HG03571 (cell line): ENCODE results near the gene CEP70.
A peak's percentile ranks its signal among the peaks of the same experiment; 100 is the strongest.
"Not testable (repeated sequence)": the region's sequence is repeated elsewhere in the genome, so short reads cannot be mapped to it uniquely, and the experiment has no call there.

Experiments
- ATAC-seq: cut with Tn5 transposase; IDR thresholded peaks from one replicate; pipeline ENCODE4 v1.9.1; 2021; ENCODE audit not compliant: unreplicated experiment

The CEP70 gene

DNA sequence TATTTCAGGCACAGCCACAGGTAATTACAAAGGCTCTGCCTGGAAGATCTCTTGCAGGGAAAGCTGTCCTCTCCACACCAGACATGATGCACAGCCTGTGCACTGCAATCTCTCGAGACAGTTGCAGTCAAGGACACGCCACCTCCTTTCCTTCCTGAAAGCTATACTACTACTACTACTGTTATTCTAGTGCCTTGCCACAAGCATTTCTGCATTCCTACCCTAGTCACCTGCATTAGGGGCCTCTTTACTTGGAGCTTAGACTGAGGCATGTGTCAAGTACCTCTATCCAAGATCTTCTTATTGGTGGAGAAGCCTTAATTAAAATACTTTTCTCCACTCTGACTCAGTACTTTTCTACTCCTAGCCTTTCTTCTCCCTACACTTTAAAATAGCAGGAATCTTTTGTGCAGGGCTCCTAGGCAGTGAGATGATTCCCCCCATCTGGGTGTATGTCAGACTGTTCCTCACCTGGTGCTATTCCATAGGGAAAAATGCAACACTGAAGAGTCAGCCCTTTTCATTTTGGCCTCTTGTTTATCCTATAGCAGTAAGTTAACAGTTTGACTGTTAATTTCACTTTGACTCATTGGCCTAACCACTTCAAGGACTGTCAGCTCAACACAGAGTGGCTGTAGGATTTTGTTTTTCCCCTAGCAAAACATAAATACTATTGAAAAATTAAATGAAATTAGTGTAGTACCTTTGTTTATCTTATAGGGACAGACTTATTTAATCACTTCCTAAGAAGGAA is 80.8 kb downstream of the CEP70 start:
- ATAC-seq = peak; percentile 78

DNA sequence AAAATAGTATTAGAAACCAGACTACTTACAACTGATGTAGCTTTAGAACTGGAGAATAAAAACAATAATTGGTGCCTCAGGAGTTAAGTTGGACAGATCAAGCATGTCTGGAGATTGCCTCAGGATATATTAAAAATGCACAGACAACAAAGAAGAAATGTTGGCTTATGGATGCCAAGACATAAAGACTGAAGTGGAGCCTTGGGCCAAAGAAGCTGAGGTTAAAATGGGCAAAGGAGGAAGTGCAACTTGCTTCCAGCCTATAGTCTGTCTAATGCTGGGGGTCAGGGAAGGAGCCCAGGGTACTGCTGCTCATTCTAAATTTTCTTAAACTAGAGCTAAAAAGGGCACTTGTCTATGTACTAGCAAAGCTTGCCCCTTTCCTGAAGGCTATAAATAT is 82.1 kb downstream of the CEP70 start:
- no peak for ATAC-seq

GRCh38 chr3:138509586-138509985 is 84.5 kb downstream of the CEP70 start:
- ATAC-seq = no peak

- ATAC-seq = no peak
Measured at GRCh38 chr3:138507524-138507923, 86.5 kb downstream of the CEP70 start.

GRCh38 chr3:138498991-138499390 is 95.1 kb downstream of the CEP70 start:
- no peak for ATAC-seq

DNA sequence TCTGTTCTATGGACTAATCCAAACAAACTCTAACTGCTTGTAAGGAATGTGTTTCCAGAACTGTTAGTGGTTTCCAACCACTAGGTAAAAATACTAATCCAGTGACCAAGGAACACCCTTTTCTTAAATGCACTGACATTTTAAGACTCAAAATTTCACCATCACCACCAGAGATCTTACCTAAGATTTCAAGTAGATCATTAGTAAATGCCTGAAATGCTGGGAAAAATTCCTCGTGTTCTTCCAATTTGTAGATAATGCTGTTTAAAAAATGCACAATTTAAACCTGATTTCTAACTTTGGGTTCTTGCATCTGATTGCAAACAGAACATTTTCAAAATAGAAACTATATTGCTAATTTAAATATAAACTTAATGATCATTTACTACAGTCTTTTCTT is 96.2 kb downstream of the CEP70 start:
- no peak for ATAC-seq

GRCh38 chr3:138497021-138497420 is 97.0 kb downstream of the CEP70 start:
- ATAC-seq = no peak

GRCh38 chr3:138496436-138496835 is 97.6 kb downstream of the CEP70 start:
- ATAC-seq = no peak

- ATAC-seq = not testable (repeated sequence)
Measured at GRCh38 chr3:138495638-138496037, 98.4 kb downstream of the CEP70 start.

GRCh38 chr3:138494607-138494929 is 99.5 kb downstream of the CEP70 start:
- ATAC-seq = no peak

DNA sequence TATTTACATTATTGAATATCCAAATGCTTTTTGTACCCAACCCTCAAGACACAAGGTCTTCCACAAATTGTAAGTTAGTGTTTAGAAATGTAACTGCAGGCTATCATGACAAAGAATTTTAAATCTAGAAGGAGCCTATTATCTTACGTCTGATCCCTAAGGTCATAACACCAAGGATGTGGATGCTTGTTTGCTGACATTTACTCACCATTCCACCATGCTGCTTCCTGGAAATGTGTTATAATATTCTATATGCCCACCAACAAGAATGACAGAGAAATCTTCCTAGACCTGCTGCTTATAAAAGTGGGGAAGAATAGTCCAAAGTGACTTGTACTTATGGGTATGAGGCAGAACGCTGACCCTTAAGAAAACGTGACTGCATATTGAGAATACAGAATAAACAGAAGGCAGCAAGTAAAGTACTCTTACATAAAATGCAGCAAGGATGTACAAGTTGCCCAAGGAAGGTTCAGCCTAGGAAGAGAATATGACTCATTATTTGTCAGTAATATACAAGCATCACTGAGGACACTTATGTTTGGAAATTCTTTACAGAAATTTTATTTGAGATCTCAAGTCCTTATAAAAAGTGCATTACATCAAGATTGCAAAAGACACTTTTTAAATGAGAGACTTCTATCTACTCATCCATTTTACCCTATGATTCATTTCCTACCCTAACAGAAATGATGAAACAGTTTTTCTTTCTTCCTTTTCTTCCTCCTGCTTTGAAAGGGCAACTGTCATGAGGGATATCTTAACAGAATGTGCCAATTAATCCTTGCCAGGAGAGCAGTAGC is 100.1 kb downstream of the CEP70 start:
- ATAC-seq = no peak

DNA sequence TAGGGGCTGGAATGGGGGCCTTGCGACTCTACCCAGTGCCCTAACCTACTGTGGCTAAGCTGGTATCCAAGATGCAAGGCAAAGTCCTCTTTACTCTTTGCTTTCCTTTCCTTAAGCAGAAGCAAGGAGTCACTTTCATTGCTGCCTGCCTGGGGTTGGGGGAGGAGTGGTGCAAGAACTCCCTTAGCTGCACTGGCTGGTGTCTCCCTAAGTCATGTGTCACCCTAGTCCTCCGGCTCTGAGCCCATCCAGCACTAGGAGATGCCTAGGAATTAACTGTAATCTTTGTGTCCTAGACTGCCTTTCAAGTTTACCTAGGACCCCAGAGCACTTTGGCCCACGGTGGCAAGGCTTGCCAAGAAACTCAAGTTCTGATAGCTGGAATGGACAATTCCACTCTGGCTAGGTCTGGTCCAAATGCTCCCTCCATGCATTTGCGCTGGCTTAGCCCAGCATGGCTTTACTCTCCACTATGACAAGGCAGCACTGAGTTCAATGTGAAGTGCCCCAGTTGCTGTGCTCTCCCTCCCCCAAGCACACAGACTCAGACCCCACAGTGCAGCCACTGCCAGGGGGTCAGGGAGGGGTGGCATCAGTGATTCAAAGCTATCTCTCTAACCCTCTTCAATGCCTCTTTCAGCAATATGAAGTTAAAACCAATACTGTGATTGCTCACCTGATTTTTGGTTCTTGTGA is 100.9 kb downstream of the CEP70 start:
- no peak for ATAC-seq

GRCh38 chr3:138491971-138492370 is 102.1 kb downstream of the CEP70 start:
- no peak for ATAC-seq

- not testable (repeated sequence) for ATAC-seq
Measured at GRCh38 chr3:138486580-138486979, 107.5 kb downstream of the CEP70 start.

GRCh38 chr3:138484672-138485071 is 109.4 kb downstream of the CEP70 start:
- ATAC-seq = not testable (repeated sequence)

- no peak for ATAC-seq
Measured at GRCh38 chr3:138479438-138479863, 114.6 kb downstream of the CEP70 start.

- ATAC-seq = no peak
Measured at GRCh38 chr3:138477801-138478200, 116.3 kb downstream of the CEP70 start.

GRCh38 chr3:138477120-138477519 is 116.9 kb downstream of the CEP70 start:
- no peak for ATAC-seq

- no peak for ATAC-seq
Measured at GRCh38 chr3:138476526-138476925, 117.5 kb downstream of the CEP70 start.

DNA sequence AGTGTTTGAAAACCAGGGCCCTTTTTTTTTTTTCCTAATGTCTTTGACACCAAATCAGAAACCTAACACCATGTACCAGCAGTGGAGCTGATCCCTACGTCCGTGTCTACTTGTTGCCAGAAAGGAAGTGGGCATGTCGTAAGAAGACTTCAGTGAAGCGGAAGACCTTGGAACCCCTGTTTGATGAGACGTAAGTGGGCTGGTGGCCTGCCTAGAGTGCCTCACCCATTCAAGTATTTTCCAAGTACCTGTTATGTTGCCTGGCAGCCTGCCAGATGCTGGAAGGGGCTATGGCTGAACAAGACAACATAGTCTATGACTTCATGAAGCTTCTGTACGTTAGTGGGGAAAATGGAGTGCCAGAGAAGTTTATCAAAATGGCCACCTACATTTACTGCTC is 119.9 kb downstream of the CEP70 start:
- no peak for ATAC-seq

GRCh38 chr3:138473391-138473790 is 120.7 kb downstream of the CEP70 start:
- no peak for ATAC-seq
